Endothelial cell of umbilical vein (primary cell): ENCODE measurements around the gene HDAC3.

Experiments used
- CTCF ChIP-seq, 2 donors: IDR thresholded peaks; 1 replicate in 1 of 2; 2 replicates in 1 of 2; pipeline ENCODE4 v1.5.1; 2011; ENCODE audit warnings: low read length in 2 of 2, mild to moderate bottlenecking in 2 of 2, moderate library complexity in 2 of 2, control low read depth in 1 of 2, inconsistent platforms in 1 of 2, low read depth in 1 of 2; ENCODE audit not compliant: insufficient read depth in 1 of 2; ENCODE audit errors: extremely low read depth in 1 of 2
- POLR2A ChIP-seq: IDR thresholded peaks from 2 replicates; pipeline ENCODE4 v1.6.1; 2012; ENCODE audit warnings: low read depth, mild to moderate bottlenecking, control low read depth, low read length

GRCh38 chr5:141574122-141574510, 62.5 kb downstream of the HDAC3 start:
- TF ChIP-seq CTCF (IDR thresholded peaks at IDR 0.05; ENCODE audit: extremely low read depth in 1 of 2, insufficient read depth in 1 of 2, low read depth in 1 of 2, low read length in 2 of 2) (no peak), POLR2A (no peak)
